Measurements from ENCODE around the gene RAI1.

GRCh38 chr17:17831208-17832031, 150.2 kb downstream of the RAI1 start:
- TF ChIP-seq, protein P1, sequence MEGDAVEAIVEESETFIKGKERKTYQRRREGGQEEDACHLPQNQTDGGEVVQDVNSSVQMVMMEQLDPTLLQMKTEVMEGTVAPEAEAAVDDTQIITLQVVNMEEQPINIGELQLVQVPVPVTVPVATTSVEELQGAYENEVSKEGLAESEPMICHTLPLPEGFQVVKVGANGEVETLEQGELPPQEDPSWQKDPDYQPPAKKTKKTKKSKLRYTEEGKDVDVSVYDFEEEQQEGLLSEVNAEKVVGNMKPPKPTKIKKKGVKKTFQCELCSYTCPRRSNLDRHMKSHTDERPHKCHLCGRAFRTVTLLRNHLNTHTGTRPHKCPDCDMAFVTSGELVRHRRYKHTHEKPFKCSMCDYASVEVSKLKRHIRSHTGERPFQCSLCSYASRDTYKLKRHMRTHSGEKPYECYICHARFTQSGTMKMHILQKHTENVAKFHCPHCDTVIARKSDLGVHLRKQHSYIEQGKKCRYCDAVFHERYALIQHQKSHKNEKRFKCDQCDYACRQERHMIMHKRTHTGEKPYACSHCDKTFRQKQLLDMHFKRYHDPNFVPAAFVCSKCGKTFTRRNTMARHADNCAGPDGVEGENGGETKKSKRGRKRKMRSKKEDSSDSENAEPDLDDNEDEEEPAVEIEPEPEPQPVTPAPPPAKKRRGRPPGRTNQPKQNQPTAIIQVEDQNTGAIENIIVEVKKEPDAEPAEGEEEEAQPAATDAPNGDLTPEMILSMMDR (IDR thresholded peaks at IDR 0.05), result no peak
- TF ChIP-seq POLR2A (IDR thresholded peaks at IDR 0.05), result no peak

Measured in lower leg skin (tissue), 3 donors.